GM19099 (cell line): ENCODE results near the gene POLN.

Experiments
- POLR2A ChIP-seq: IDR thresholded peaks from 3 replicates; pipeline ENCODE4 v1.6.1; 2011; ENCODE audit warnings: low read depth; ENCODE audit not compliant: insufficient read length; ENCODE audit errors: extremely low read depth

Gene POLN

DNA sequence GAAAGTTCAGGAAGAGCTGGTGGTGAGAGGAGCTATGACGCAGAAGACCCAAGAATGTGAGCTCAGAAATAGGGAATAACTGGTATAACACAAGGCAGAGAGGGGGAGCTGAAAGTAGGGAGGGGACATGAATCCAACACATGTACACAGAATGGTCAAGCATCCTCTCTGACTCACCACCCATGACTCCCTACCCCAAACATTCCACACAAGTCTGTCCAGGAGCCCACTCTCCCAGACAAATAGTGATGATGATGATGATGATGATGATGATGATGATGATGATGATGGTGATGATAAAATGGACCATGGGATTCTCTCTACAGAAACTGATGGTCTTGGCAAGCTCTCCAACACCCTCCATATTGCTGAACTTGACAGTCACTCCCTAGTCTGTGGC lies 136.4 kb downstream of the POLN start:
- TF ChIP-seq POLR2A = no peak

- TF ChIP-seq POLR2A = no peak
These were observed 137.2 kb downstream of the POLN start for GRCh38 chr4:2104556-2105345.

- TF ChIP-seq POLR2A = no peak
These were observed 137.9 kb downstream of the POLN start for GRCh38 chr4:2103843-2104547.

DNA sequence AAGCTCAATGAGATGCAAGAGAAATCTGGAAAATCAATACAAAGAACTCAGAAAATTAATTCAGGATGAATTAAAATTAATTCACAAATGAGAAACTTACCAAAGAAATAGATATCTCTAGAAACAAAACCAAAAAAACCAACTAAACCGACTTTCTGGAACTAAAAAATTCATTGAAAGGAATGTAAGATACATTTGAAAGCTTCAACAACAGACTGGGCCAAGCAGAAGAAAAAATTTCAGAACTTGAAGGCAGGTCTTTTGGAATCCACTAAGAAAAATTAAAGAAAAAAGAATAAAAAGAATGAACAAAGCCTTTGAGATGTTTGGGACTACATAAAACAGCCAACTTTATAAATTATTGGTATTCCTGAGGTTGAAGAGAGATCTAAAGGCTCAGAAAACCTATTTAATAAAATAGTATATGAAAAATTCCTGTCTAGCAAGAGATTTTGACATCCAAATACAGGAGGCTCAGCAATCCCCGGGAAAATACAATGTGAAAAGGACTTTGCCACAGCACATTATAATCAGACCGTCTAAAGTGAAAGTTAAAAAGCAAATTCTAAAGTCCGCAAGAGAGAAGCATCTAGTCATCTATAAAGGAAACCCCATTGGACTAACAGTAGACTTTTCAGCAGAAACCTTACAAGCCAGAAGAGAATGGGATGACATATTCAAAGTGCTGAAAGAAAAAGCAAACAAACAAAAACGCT lies 138.6 kb downstream of the POLN start:
- TF ChIP-seq POLR2A = no peak

- no peak for TF ChIP-seq POLR2A
These were observed 139.7 kb downstream of the POLN start for GRCh38 chr4:2102045-2102883.

DNA sequence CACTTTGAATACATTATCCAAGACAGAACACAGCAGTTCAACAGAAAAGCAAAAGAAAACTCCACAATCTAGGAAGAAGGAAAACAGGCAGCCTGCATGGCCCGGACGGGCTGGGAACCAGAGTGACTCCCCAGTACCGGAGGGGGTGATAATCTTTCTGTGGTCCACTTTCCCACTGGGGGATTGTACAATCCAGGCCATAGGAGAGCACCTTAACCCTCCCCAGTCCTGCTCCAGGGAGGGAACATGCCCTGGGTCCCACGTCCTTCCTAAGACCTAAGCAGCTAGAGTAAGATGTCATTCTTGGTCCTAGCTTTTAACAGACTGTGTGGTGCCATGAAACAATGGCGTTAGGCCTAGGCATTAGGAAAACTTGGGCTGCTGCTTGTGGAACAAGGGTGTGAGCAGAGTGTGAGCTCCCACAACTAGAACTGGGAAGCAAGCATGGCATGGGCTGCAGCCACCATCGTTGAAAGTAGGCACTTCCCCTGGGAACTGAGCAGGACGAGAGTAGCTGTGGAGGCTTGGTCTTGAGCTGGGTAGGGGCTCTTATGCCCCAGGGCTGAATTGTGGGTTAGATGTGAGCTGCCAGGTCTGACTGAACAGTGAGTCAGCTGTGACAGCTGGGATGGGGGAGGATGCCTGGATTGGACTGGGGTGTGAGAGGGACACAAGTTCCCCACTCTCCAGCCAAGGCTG lies 140.4 kb downstream of the POLN start:
- TF ChIP-seq POLR2A = no peak

DNA sequence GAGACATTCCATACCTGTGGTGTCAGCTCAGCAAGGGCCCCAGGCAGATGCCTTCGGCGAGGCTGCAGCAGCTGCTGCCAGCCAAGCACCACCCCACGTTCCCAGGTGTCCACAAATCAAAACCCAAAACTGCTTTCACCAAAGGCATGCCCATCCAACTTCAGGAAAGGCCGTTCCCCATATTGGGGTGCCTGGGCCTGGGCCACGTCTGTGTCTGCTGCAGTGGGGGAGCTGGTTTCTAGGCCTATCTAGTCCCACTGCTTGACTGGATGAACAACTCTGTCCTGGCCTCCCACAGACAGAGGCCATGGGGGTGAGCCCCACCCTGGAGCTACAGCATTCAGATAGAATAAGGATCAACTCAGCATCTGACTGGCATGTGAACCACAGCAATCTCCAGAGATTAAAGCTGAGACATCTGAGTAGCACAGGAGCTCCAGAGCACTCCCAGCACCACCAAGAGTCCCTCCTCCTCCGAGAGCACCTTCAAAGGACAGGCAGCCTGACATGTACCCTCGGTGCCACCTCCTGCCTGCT lies 145.8 kb downstream of the POLN start:
- no peak for TF ChIP-seq POLR2A

GRCh38 chr4:2095236-2096072 lies 146.5 kb downstream of the POLN start:
- no peak for TF ChIP-seq POLR2A

DNA sequence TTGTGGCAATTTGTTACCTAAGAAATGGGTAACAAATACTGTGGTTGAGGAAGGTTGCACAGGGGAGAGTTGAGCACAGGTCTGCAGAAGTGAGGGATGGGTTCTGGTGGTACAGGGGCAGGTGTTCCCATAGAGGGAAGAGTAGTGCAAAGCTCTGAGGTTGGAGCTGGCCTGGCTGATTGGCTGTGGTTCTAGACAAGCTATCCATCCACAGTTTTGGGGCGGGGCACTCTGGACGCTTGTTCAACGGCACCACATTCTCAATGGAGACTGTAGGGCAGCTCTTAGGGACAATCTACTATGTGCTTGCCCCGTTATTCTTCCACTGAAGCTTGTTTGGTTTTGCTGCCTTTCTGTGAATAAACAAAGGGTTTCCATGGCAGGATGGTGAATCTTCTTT lies 147.4 kb downstream of the POLN start:
- TF ChIP-seq POLR2A = no peak

DNA sequence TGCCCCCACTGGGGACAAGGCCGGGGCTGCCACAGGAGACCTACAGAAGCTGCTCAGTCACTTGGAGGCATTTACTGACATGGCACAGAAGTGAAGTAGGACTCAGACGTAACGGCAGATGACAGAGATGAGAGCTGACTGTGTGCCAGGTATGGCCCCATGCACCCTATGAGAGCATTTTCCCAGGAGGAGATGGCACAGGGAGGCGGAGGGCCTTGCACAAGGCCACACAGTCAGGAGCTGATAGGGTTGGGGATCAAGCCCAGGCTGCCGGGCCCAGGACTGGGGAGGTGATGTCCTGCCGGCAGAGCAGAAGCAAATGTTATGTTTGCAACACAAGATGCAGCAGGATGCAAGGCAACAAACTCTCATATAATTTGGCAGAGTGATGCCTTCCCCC lies 148.7 kb downstream of the POLN start:
- TF ChIP-seq POLR2A = no peak

GRCh38 chr4:2092669-2093053 lies 149.3 kb downstream of the POLN start:
- no peak for TF ChIP-seq POLR2A

GRCh38 chr4:2091990-2092668 lies 149.8 kb downstream of the POLN start:
- TF ChIP-seq POLR2A = no peak

- no peak for TF ChIP-seq POLR2A
These were observed 151.3 kb downstream of the POLN start for GRCh38 chr4:2090642-2091041.
